ENCODE measurements around the gene ALG2. TPM values are rescaled to one million over a fixed set of nuclear protein-coding genes. Genes with fewer than 3 reads are reported as not detected.
A peak's percentile ranks its signal among the peaks of the same experiment; 100 is the strongest.

The ALG2 gene
- total RNA-seq, 1 experiment from 2014 or later, result 32.6 TPM

GRCh38 chr9:99178912-99179872, 42.5 kb downstream of the ALG2 start:
- Histone ChIP-seq H3K27me3 (ENCODE audit: control insufficient read depth, insufficient read depth, low read length) (no peaks in the 10 kb centered on the region), H3K36me3 (replicated peaks; ENCODE audit: control insufficient read depth, insufficient read depth, low read length) (no peaks in the 10 kb centered on the region), H3K4me3 (ENCODE audit: insufficient read depth, low read depth, low read length) (no peak overlapping the region)

GRCh38 chr9:99177576-99178366, 44.0 kb downstream of the ALG2 start:
- Histone ChIP-seq H3K4me3 (ENCODE audit: insufficient read depth, low read depth, low read length) (no peak overlapping the region), H3K27me3 (ENCODE audit: control insufficient read depth, insufficient read depth, low read length) (no peaks in the 10 kb centered on the region), H3K36me3 (replicated peaks; ENCODE audit: control insufficient read depth, insufficient read depth, low read length) (no peaks in the 10 kb centered on the region)
- no peak for DNase-seq

More at GRCh38 chr9:99178912-99179872, 42.5 kb downstream of the ALG2 start:
- DNase-seq, result no peak

GRCh38 chr9:99176527-99177013, 45.2 kb downstream of the ALG2 start:
- DNase-seq, result no peak
- no peak overlapping the region for H3K4me3 ChIP-seq (ENCODE audit: insufficient read depth, low read depth, low read length)
- no peaks in the 10 kb centered on the region for H3K36me3 ChIP-seq (replicated peaks; ENCODE audit: control insufficient read depth, insufficient read depth, low read length)
- H3K27me3 ChIP-seq (ENCODE audit: control insufficient read depth, insufficient read depth, low read length), result no peaks in the 10 kb centered on the region; the same call in 1 of the 2 replicates

GRCh38 chr9:99173570-99174504, 47.9 kb downstream of the ALG2 start:
- Histone ChIP-seq H3K36me3 (replicated peaks; ENCODE audit: control insufficient read depth, insufficient read depth, low read length) (no peaks in the 10 kb centered on the region), H3K27me3 (ENCODE audit: control insufficient read depth, insufficient read depth, low read length) (peaks cover 3% of the 10 kb centered on the region; the same call in 1 of the 2 replicates), H3K4me3 (ENCODE audit: insufficient read depth, low read depth, low read length) (no peak overlapping the region)
- DNase-seq, result no peak

GRCh38 chr9:99172124-99173091, 49.3 kb downstream of the ALG2 start:
- no peak overlapping the region for H3K4me3 ChIP-seq (ENCODE audit: insufficient read depth, low read depth, low read length)
- peaks cover 3% of the 10 kb centered on the region; the same call in 1 of the 2 replicates for H3K27me3 ChIP-seq (ENCODE audit: control insufficient read depth, insufficient read depth, low read length)
- no peaks in the 10 kb centered on the region for H3K36me3 ChIP-seq (replicated peaks; ENCODE audit: control insufficient read depth, insufficient read depth, low read length)
- peak; percentile 60 for DNase-seq

- no peak for DNase-seq
- Histone ChIP-seq H3K36me3 (replicated peaks; ENCODE audit: control insufficient read depth, insufficient read depth, low read length) (no peaks in the 10 kb centered on the region), H3K27me3 (ENCODE audit: control insufficient read depth, insufficient read depth, low read length) (peaks cover 3% of the 10 kb centered on the region; the same call in 1 of the 2 replicates), H3K4me3 (ENCODE audit: insufficient read depth, low read depth, low read length) (no peak overlapping the region)
These were observed 50.3 kb downstream of the ALG2 start for GRCh38 chr9:99171225-99172123.

GRCh38 chr9:99169982-99170761, 51.6 kb downstream of the ALG2 start:
- peaks cover 3% of the 10 kb centered on the region; the same call in 1 of the 2 replicates for H3K27me3 ChIP-seq (ENCODE audit: control insufficient read depth, insufficient read depth, low read length)
- H3K36me3 ChIP-seq (replicated peaks; ENCODE audit: control insufficient read depth, insufficient read depth, low read length), result no peaks in the 10 kb centered on the region
- H3K4me3 ChIP-seq (ENCODE audit: insufficient read depth, low read depth, low read length), result no peak overlapping the region
- DNase-seq, result peak; percentile 69

- peaks cover 3% of the 10 kb centered on the region; the same call in 1 of the 2 replicates for H3K27me3 ChIP-seq (ENCODE audit: control insufficient read depth, insufficient read depth, low read length)
- DNase-seq, result peak; percentile 67
- H3K36me3 ChIP-seq (replicated peaks; ENCODE audit: control insufficient read depth, insufficient read depth, low read length), result no peaks in the 10 kb centered on the region
- H3K4me3 ChIP-seq (ENCODE audit: insufficient read depth, low read depth, low read length), result no peak overlapping the region
These were observed 52.7 kb downstream of the ALG2 start for GRCh38 chr9:99169086-99169485.

- H3K4me3 ChIP-seq (ENCODE audit: insufficient read depth, low read depth, low read length), result no peak overlapping the region
- H3K27me3 ChIP-seq (ENCODE audit: control insufficient read depth, insufficient read depth, low read length), result peaks cover 3% of the 10 kb centered on the region; the same call in 1 of the 2 replicates
- no peak for DNase-seq
- no peaks in the 10 kb centered on the region for H3K36me3 ChIP-seq (replicated peaks; ENCODE audit: control insufficient read depth, insufficient read depth, low read length)
These were observed 54.0 kb downstream of the ALG2 start for GRCh38 chr9:99167694-99168093.

GRCh38 chr9:99167119-99167518, 54.6 kb downstream of the ALG2 start:
- H3K4me3 ChIP-seq (ENCODE audit: insufficient read depth, low read depth, low read length), result no peak overlapping the region
- DNase-seq, result no peak
- no peaks in the 10 kb centered on the region for H3K36me3 ChIP-seq (replicated peaks; ENCODE audit: control insufficient read depth, insufficient read depth, low read length)
- peaks cover 3% of the 10 kb centered on the region; the same call in 1 of the 2 replicates for H3K27me3 ChIP-seq (ENCODE audit: control insufficient read depth, insufficient read depth, low read length)

Measured in H7 (cell line).